Right renal cortex interstitium (tissue), 3 donors: Measurements from ENCODE around the gene SESN1. TPM values are rescaled to one million over a fixed set of nuclear protein-coding genes. Genes with fewer than 3 reads are reported as not detected.
"Not testable (repeated sequence)": the region's sequence is repeated elsewhere in the genome, so short reads cannot be mapped to it uniquely, and the experiment has no call there.

Experiments
- DNase-seq, 3 donors: peaks; one replicate each; pipeline ENCODE4 v3.0.0-alpha.2; 2013; ENCODE audit warnings: low read depth in 3 of 3, low spot score in 2 of 3
- polyA plus RNA-seq, 3 donors: library from polyadenylated mRNA; unstranded; fragments of 120-200 nt; gene quantifications; one replicate each; pipeline ENCODE4 v1.2.1, GENCODE V29; 2013; ENCODE audit not compliant: insufficient read length in 3 of 3

SESN1 gene
- 10 to 100 TPM; 22.9 to 26.5 (median 26.2) TPM for polyA plus RNA-seq

GRCh38 chr6:109094416-109095035 is at the start of gene SESN1:
Gene SESN1, minus strand, starts transcription at chr6:109094846. Its CDS starts 773 bp downstream, at chr6:109094073.
- peak; percentile 68 to 80 (median 78) for DNase-seq

GRCh38 chr6:109143191-109143590 is 48.5 kb upstream of the SESN1 start:
- DNase-seq: no peak

GRCh38 chr6:109142067-109142466 is 47.4 kb upstream of the SESN1 start:
- not testable (repeated sequence) for DNase-seq

- DNase-seq: no peak
These were observed 44.5 kb upstream of the SESN1 start for GRCh38 chr6:109139109-109139508.

- not testable (repeated sequence) for DNase-seq
These were observed 41.9 kb upstream of the SESN1 start for GRCh38 chr6:109136530-109136929.

- DNase-seq: not testable (repeated sequence)
These were observed 41.4 kb upstream of the SESN1 start for GRCh38 chr6:109136039-109136438.

GRCh38 chr6:109135600-109135999 is 41.0 kb upstream of the SESN1 start:
- DNase-seq: not testable (repeated sequence)

- no peak for DNase-seq
These were observed 35.4 kb upstream of the SESN1 start for GRCh38 chr6:109130065-109130464.

- DNase-seq: no peak
These were observed 30.9 kb upstream of the SESN1 start for GRCh38 chr6:109125504-109125903.

- no peak for DNase-seq
These were observed 29.6 kb upstream of the SESN1 start for GRCh38 chr6:109124219-109124618.

- DNase-seq: no peak
These were observed 26.8 kb upstream of the SESN1 start for GRCh38 chr6:109121411-109121810.

- no peak for DNase-seq
These were observed 24.3 kb upstream of the SESN1 start for GRCh38 chr6:109118871-109119354.

- no peak for DNase-seq
These were observed 23.7 kb upstream of the SESN1 start for GRCh38 chr6:109118337-109118736.

GRCh38 chr6:109117346-109118035 is 22.8 kb upstream of the SESN1 start:
- DNase-seq: no peak

GRCh38 chr6:109112663-109113062 is 18.0 kb upstream of the SESN1 start:
- DNase-seq: not testable (repeated sequence)

GRCh38 chr6:109109663-109110062 is 15.0 kb upstream of the SESN1 start:
- DNase-seq: not testable (repeated sequence)

- DNase-seq: no peak
These were observed 11.0 kb upstream of the SESN1 start for GRCh38 chr6:109105681-109106080.

GRCh38 chr6:109104512-109104911 is 9.9 kb upstream of the SESN1 start:
- DNase-seq: no peak

- no peak for DNase-seq
These were observed 9.3 kb upstream of the SESN1 start for GRCh38 chr6:109103942-109104341.

GRCh38 chr6:109102762-109103161 is 8.1 kb upstream of the SESN1 start:
- no peak for DNase-seq

- no peak for DNase-seq
These were observed 3.0 kb upstream of the SESN1 start for GRCh38 chr6:109097661-109098060.

- DNase-seq: no peak
These were observed 1.6 kb upstream of the SESN1 start for GRCh38 chr6:109096208-109096607.
